Erythroblast (primary cell): ENCODE results near the gene DNAI2.

Source experiments
- GATA1 ChIP-seq: IDR thresholded peaks from 2 replicates; pipeline ENCODE4 v1.6.1; 2011; ENCODE audit warnings: low read depth, mild to moderate bottlenecking, control low read depth, low read length, moderate library complexity
- POLR2A ChIP-seq: IDR thresholded peaks from 2 replicates; pipeline ENCODE4 v1.6.1; 2011; ENCODE audit warnings: mild to moderate bottlenecking, low read length

- TF ChIP-seq POLR2A: no peak
- TF ChIP-seq GATA1: no peak
Observed at GRCh38 chr17:74227271-74228080, 46.6 kb upstream of the DNAI2 start.
